OCI-LY7 (cell line): ENCODE measurements around the gene BRD9. TPM values are rescaled to one million over a fixed set of nuclear protein-coding genes. Genes with fewer than 3 reads are reported as not detected.

Source experiments
- BruUV-seq: library from RNA; stranded (reverse); fragments of 400-500 nt; replicated peaks from 2 replicates; lab custom pipeline; 2021; lab: Mats Ljungman, UMichigan
- CTCF ChIA-PET: fragments of 300-600 bp; sonication (Branson Sonifier 250); formaldehyde crosslinking; loops from one replicate; lab custom pipeline; 2022; ENCODE audit warnings: antibody characterized with exemption; ENCODE audit not compliant: unreplicated experiment; lab: Charles Lee
- POLR2A ChIA-PET: fragments of 300-600 bp; sonication (Branson Sonifier 250); formaldehyde crosslinking; loops from one replicate; lab custom pipeline; 2022; ENCODE audit warnings: antibody characterized with exemption; lab: Charles Lee
- DNase-seq: peaks from one replicate; pipeline ENCODE4 v3.0.0-alpha.2; 2015; ENCODE audit warnings: low spot score
- H2AFZ ChIP-seq: fragments of 200-600 bp; sonication (generic), shearing (Covaris generic); 2 replicates; pipeline ENCODE4 v1.6.1; 2014; ENCODE audit warnings: mild to moderate bottlenecking, antibody characterized with exemption, low read length, moderate library complexity
- H3K27ac ChIP-seq: fragments of 200-600 bp; sonication (generic); 2 replicates; pipeline ENCODE4 v1.5.1; 2014; ENCODE audit warnings: mixed run types, low read depth, mild to moderate bottlenecking, moderate library complexity, low read length, inconsistent platforms; ENCODE audit not compliant: poor library complexity, severe bottlenecking
- H3K36me3 ChIP-seq: fragments of 200-600 bp; sonication (generic); 2 replicates; pipeline ENCODE4 v1.6.1; 2014; ENCODE audit warnings: mild to moderate bottlenecking, antibody characterized with exemption, low read length, moderate library complexity, mixed read lengths; ENCODE audit not compliant: insufficient read depth
- H3K4me1 ChIP-seq: fragments of 200-600 bp; sonication (generic); 2 replicates; pipeline ENCODE4 v1.5.1; 2014; ENCODE audit warnings: mild to moderate bottlenecking, low read length; ENCODE audit not compliant: insufficient read depth, poor library complexity, severe bottlenecking
- H3K4me2 ChIP-seq: fragments of 200-600 bp; sonication (generic); 2 replicates; pipeline ENCODE4 v1.6.1; 2014; ENCODE audit warnings: mild to moderate bottlenecking, low read length
- H3K4me3 ChIP-seq: fragments of 200-600 bp; sonication (generic); 2 replicates; pipeline ENCODE4 v1.5.1; 2014; ENCODE audit warnings: mild to moderate bottlenecking, low read depth, low read length; ENCODE audit not compliant: poor library complexity, severe bottlenecking
- H3K79me2 ChIP-seq: fragments of 200-600 bp; sonication (generic); 2 replicates; pipeline ENCODE4 v1.6.1; 2016; ENCODE audit warnings: low read depth, mild to moderate bottlenecking, low read length, moderate library complexity, mixed read lengths; ENCODE audit not compliant: insufficient read depth
- H3K9me2 ChIP-seq: fragments of 200-600 bp; sonication (generic); 2 replicates; pipeline ENCODE4 v1.6.1; 2016; ENCODE audit warnings: mild to moderate bottlenecking, low read length, mixed read lengths; ENCODE audit not compliant: insufficient read depth
- H3K9me3 ChIP-seq: fragments of 200-600 bp; sonication (generic); 2 replicates; pipeline ENCODE4 v1.6.1; 2014; ENCODE audit warnings: mild to moderate bottlenecking, mixed run types, low read length, mixed read lengths
- H4K20me1 ChIP-seq: fragments of 200-600 bp; sonication (generic); 2 replicates; pipeline ENCODE4 v1.6.1; 2014; ENCODE audit warnings: mild to moderate bottlenecking, antibody characterized with exemption, low read length, moderate library complexity, mixed read lengths; ENCODE audit not compliant: insufficient read depth
- EZH2phosphoT487 ChIP-seq: fragments of 200-600 bp; sonication (generic); IDR thresholded peaks from 2 replicates; pipeline ENCODE4 v1.6.1; 2018; ENCODE audit warnings: low read depth, borderline replicate concordance, mild to moderate bottlenecking, mixed run types, antibody characterized with exemption, low read length, moderate library complexity, mixed read lengths
- intact Hi-C: fragments of 100-400 bp; cut with micrococcal nuclease; formaldehyde crosslinking; loops from one replicate; pipeline ENCODE4 v1.10.0; 2022; ENCODE audit not compliant: unreplicated experiment
- total RNA-seq, 2 experiments: library from RNA; depleted of rRNA in 1 of 2; stranded (reverse); fragments of >200 nt in 1 of 2; shearing (Covaris generic) in 1 of 2; gene quantifications; 2 replicates each; pipeline ENCODE4 v1.2.3, GENCODE V29; 2014 to 2022
- TF ChIP-seq, protein P1 (sequence below): fragments of 200-600 bp; sonication (generic); conservative IDR thresholded peaks from 2 replicates; pipeline ENCODE4 v1.5.1; 2014; ENCODE audit warnings: mild to moderate bottlenecking, antibody characterized with exemption, low read length, moderate library complexity, mixed read lengths

BRD9 gene
- total RNA-seq, 2 experiments from 2014 or later, result 46.7 to 78.7 TPM

- ChIA-PET CTCF (no interaction called here), POLR2A (no interaction called here)
- no peak overlapping the region for H2AFZ ChIP-seq
- no peaks in the 10 kb centered on the region for H3K9me3 ChIP-seq
- intact Hi-C loops, result no loop called here
- BruUV-seq, result no TSS peak
- no peaks in the 10 kb centered on the region for H4K20me1 ChIP-seq
- TF ChIP-seq EZH2phosphoT487, result no peak
- TF ChIP-seq, protein P1, sequence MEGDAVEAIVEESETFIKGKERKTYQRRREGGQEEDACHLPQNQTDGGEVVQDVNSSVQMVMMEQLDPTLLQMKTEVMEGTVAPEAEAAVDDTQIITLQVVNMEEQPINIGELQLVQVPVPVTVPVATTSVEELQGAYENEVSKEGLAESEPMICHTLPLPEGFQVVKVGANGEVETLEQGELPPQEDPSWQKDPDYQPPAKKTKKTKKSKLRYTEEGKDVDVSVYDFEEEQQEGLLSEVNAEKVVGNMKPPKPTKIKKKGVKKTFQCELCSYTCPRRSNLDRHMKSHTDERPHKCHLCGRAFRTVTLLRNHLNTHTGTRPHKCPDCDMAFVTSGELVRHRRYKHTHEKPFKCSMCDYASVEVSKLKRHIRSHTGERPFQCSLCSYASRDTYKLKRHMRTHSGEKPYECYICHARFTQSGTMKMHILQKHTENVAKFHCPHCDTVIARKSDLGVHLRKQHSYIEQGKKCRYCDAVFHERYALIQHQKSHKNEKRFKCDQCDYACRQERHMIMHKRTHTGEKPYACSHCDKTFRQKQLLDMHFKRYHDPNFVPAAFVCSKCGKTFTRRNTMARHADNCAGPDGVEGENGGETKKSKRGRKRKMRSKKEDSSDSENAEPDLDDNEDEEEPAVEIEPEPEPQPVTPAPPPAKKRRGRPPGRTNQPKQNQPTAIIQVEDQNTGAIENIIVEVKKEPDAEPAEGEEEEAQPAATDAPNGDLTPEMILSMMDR, result no peak
- H3K79me2 ChIP-seq, result no peaks in the 10 kb centered on the region
- H3K4me2 ChIP-seq, result no peak overlapping the region
- H3K9me2 ChIP-seq, result no peaks in the 10 kb centered on the region
- no peak overlapping the region for H3K4me3 ChIP-seq
- no peak overlapping the region for H3K27ac ChIP-seq
- H3K36me3 ChIP-seq, result peaks cover 87% of the 10 kb centered on the region
- no peak for DNase-seq
- H3K4me1 ChIP-seq, result no peaks in the 10 kb centered on the region
Measured at GRCh38 chr5:865771-866170, 26.8 kb downstream of the BRD9 start.

GRCh38 chr5:865168-865521 is 27.5 kb downstream of the BRD9 start:
- no peak for DNase-seq
- ChIA-PET CTCF (no interaction called here), POLR2A (no interaction called here)
- Histone ChIP-seq H3K9me2 (no peaks in the 10 kb centered on the region), H3K27ac (no peak overlapping the region), H2AFZ (no peak overlapping the region), H3K4me1 (no peaks in the 10 kb centered on the region), H3K79me2 (no peaks in the 10 kb centered on the region), H3K4me3 (no peak overlapping the region), H3K36me3 (peaks cover 81% of the 10 kb centered on the region), H3K9me3 (no peaks in the 10 kb centered on the region), H3K4me2 (no peak overlapping the region), H4K20me1 (no peaks in the 10 kb centered on the region)
- no peak for TF ChIP-seq EZH2phosphoT487
- TF ChIP-seq, protein P1, result no peak
- no TSS peak for BruUV-seq
- intact Hi-C loops, result no loop called here

- Histone ChIP-seq H3K27ac (no peak overlapping the region), H3K4me1 (no peaks in the 10 kb centered on the region), H3K9me3 (no peaks in the 10 kb centered on the region), H3K4me3 (no peak overlapping the region), H3K4me2 (no peak overlapping the region), H3K79me2 (no peaks in the 10 kb centered on the region), H3K9me2 (no peaks in the 10 kb centered on the region), H2AFZ (no peak overlapping the region), H4K20me1 (no peaks in the 10 kb centered on the region), H3K36me3 (peaks cover 76% of the 10 kb centered on the region)
- intact Hi-C loops, result no loop called here
- no TSS peak for BruUV-seq
- ChIA-PET CTCF (no interaction called here), POLR2A (no interaction called here)
- no peak for DNase-seq
- TF ChIP-seq EZH2phosphoT487, result no peak
- TF ChIP-seq, protein P1, result no peak
Measured at GRCh38 chr5:864492-865167, 28.0 kb downstream of the BRD9 start.
